IMR-90 (cell line): ENCODE results near the gene SLC22A14. TPM values are rescaled to one million over a fixed set of nuclear protein-coding genes. Genes with fewer than 3 reads are reported as not detected.
"Not testable (repeated sequence)": the region's sequence is repeated elsewhere in the genome, so short reads cannot be mapped to it uniquely, and the experiment has no call there.

Experiments used
- ATAC-seq: fragments of 200-7000 bp; cut with Tn5 transposase; 2 replicates; pipeline ENCODE4 v1.9.1; 2020; ENCODE audit warnings: low read depth, mild to moderate bottlenecking, moderate library complexity
- BruUV-seq: library from RNA; stranded (reverse); fragments of 400-500 nt; replicated peaks from 2 replicates; lab custom pipeline; 2021; lab: Mats Ljungman, UMichigan
- CTCF ChIA-PET: fragments of 300-600 bp; formaldehyde crosslinking; extraction: SDS; loops from one replicate; lab custom pipeline; 2021; ENCODE audit warnings: antibody characterized with exemption; lab: Yijun Ruan, JAX
- POLR2A ChIA-PET: fragments of 300-600 bp; sonication (Branson Sonifier 250); formaldehyde crosslinking; loops from one replicate; lab custom pipeline; 2022; ENCODE audit warnings: antibody characterized with exemption; ENCODE audit not compliant: unreplicated experiment; lab: Charles Lee
- DNase-seq: peaks from one replicate; pipeline ENCODE4 v3.0.0; 2013
- H2AFZ ChIP-seq: replicated peaks from 2 replicates; pipeline ENCODE3; 2013; ENCODE audit warnings: low read length, mild to moderate bottlenecking; ENCODE audit not compliant: poor library complexity
- H2AK5ac ChIP-seq: 2 replicates; pipeline ENCODE4 v1.6.1; 2013; ENCODE audit warnings: low read depth, low read length, inconsistent platforms
- H2AK9ac ChIP-seq: replicated peaks from 2 replicates; pipeline ENCODE3; 2013; ENCODE audit warnings: mild to moderate bottlenecking, low read depth, low read length, moderate library complexity; ENCODE audit not compliant: poor library complexity
- H2BK120ac ChIP-seq: 2 replicates; pipeline ENCODE4 v1.6.1; 2013; ENCODE audit warnings: low read depth, low read length, inconsistent platforms
- H2BK15ac ChIP-seq: 3 replicates; pipeline ENCODE4 v1.6.1; 2013; ENCODE audit warnings: low read depth, low read length, inconsistent platforms
- H2BK20ac ChIP-seq: 2 replicates; pipeline ENCODE4 v1.6.1; 2013; ENCODE audit warnings: low read depth, mild to moderate bottlenecking, inconsistent platforms, low read length, moderate library complexity
- H2BK5ac ChIP-seq: 2 replicates; pipeline ENCODE4 v1.6.1; 2013; ENCODE audit warnings: mild to moderate bottlenecking, low read depth, low read length, inconsistent platforms; ENCODE audit not compliant: poor library complexity, severe bottlenecking
- H3K14ac ChIP-seq: replicated peaks from 2 replicates; pipeline ENCODE4 v1.6.1; 2013; ENCODE audit warnings: low read depth, low read length, inconsistent platforms
- H3K18ac ChIP-seq: 2 replicates; pipeline ENCODE4 v1.6.1; 2013; ENCODE audit warnings: low read depth, low read length, control low read depth
- H3K23ac ChIP-seq: 2 replicates; pipeline ENCODE4 v1.6.1; 2013; ENCODE audit warnings: low read depth, low read length, inconsistent platforms
- H3K27ac ChIP-seq: 2 replicates; pipeline ENCODE4 v1.5.1; 2013; ENCODE audit warnings: mild to moderate bottlenecking, control low read depth, low read length; ENCODE audit not compliant: insufficient read depth
- H3K27me3 ChIP-seq: 2 replicates; pipeline ENCODE4 v1.6.1; 2013; ENCODE audit warnings: low read length; ENCODE audit not compliant: control insufficient read depth, insufficient read depth
- H3K36me3 ChIP-seq: 2 replicates; pipeline ENCODE4 v1.6.1; 2013; ENCODE audit warnings: low read length, mixed read lengths; ENCODE audit not compliant: control insufficient read depth, insufficient read depth
- H3K4ac ChIP-seq: 2 replicates; pipeline ENCODE4 v1.6.1; 2013; ENCODE audit warnings: low read depth, low read length, inconsistent platforms
- H3K4me1 ChIP-seq: 2 replicates; pipeline ENCODE4 v1.6.1; 2013; ENCODE audit warnings: low read length, mixed read lengths; ENCODE audit not compliant: control insufficient read depth, insufficient read depth
- H3K4me2 ChIP-seq: 2 replicates; pipeline ENCODE4 v1.6.1; 2013; ENCODE audit warnings: low read depth, mild to moderate bottlenecking, control low read depth, low read length, moderate library complexity
- H3K4me3 ChIP-seq: 2 replicates; pipeline ENCODE4 v1.5.1; 2013; ENCODE audit warnings: low read depth, mild to moderate bottlenecking, control low read depth, low read length, moderate library complexity; ENCODE audit not compliant: insufficient read depth
- H3K56ac ChIP-seq: 2 replicates; pipeline ENCODE4 v1.6.1; 2013; ENCODE audit warnings: low read length, inconsistent platforms; ENCODE audit not compliant: insufficient read depth; ENCODE audit errors: extremely low read depth
- H3K79me1 ChIP-seq, 2 experiments: 2 replicates each; pipeline ENCODE4 v1.6.1; 2013; ENCODE audit warnings: low read length in 2 of 2, inconsistent platforms in 1 of 2, low read depth in 1 of 2
- H3K9ac ChIP-seq: 2 replicates; pipeline ENCODE4 v1.6.1; 2013; ENCODE audit warnings: low read depth, low read length, control low read depth
- H3K9me1 ChIP-seq: 2 replicates; pipeline ENCODE4 v1.6.1; 2013; ENCODE audit warnings: low read length, inconsistent platforms; ENCODE audit not compliant: insufficient read depth
- H3K9me3 ChIP-seq: 2 replicates; pipeline ENCODE4 v1.6.1; 2013; ENCODE audit warnings: low read length; ENCODE audit not compliant: control insufficient read depth, insufficient read depth
- H4K20me1 ChIP-seq: 2 replicates; pipeline ENCODE4 v1.6.1; 2013; ENCODE audit warnings: low read length, inconsistent platforms; ENCODE audit not compliant: insufficient read depth
- H4K5ac ChIP-seq: 2 replicates; pipeline ENCODE4 v1.6.1; 2013; ENCODE audit warnings: mild to moderate bottlenecking, low read depth, low read length, control low read depth
- H4K8ac ChIP-seq, 2 experiments: 2 replicates each; pipeline ENCODE4 v1.6.1; 2013; ENCODE audit warnings: low read depth in 2 of 2, low read length in 2 of 2, control low read depth in 1 of 2, inconsistent platforms in 1 of 2
- H4K91ac ChIP-seq: 2 replicates; pipeline ENCODE4 v1.6.1; 2013; ENCODE audit warnings: low read depth, low read length, inconsistent platforms; ENCODE audit not compliant: insufficient read depth
- CEBPB ChIP-seq: IDR thresholded peaks from 2 replicates; pipeline ENCODE4 v1.6.1; 2012; ENCODE audit warnings: low read depth, low read length, improper control_type of control experiment
- NFE2L2 ChIP-seq: fragments of 150-350 bp; IDR thresholded peaks from 2 replicates; pipeline ENCODE4 v1.6.1; 2016; ENCODE audit warnings: low read depth, mild to moderate bottlenecking, low read length
- USF2 ChIP-seq: fragments of 150-350 bp; IDR thresholded peaks from 2 replicates; pipeline ENCODE4 v1.6.1; 2017; ENCODE audit warnings: mild to moderate bottlenecking, antibody characterized with exemption, low read length, low read depth
- WGBS, 2 experiments: methylation state at CpG; one replicate each; pipeline versions ENCODE4 v1.1.5 to v1.1.7; 2013; ENCODE audit warnings: missing lambda C conversion rate in 2 of 2; ENCODE audit not compliant: insufficient read length in 1 of 2; ENCODE audit errors: extremely low coverage in 2 of 2; 5-methylcytosine and 5-hydroxymethylcytosine counted together
- dilution Hi-C: fragments of 300-500 bp; cut with HindIII; formaldehyde crosslinking; loops from one replicate; pipeline ENCODE4 v1.14.3; 2018; ENCODE audit warnings: low sequenced_read_pairs; ENCODE audit not compliant: unreplicated experiment
- in situ Hi-C: fragments of 300-500 bp; cut with MboI; formaldehyde crosslinking; loops from 3 replicates; pipeline ENCODE4 v1.14.3; 2019; ENCODE audit warnings: low sequenced_read_pairs, inconsistent platforms, mixed read lengths
- intact Hi-C: fragments of 100-400 bp; cut with micrococcal nuclease; formaldehyde crosslinking; loops from 2 replicates; pipeline ENCODE4 v1.10.0; 2022
- polyA plus RNA-seq, 3 experiments: library from polyadenylated mRNA; depleted of rRNA; stranded (reverse); fragments of >200 nt; gene quantifications; 2 replicates each; pipeline ENCODE4 v1.2.3, GENCODE V29; 2012; ENCODE audit warnings: low replicate concordance in 1 of 3
- total RNA-seq: library from RNA; depleted of rRNA; stranded (reverse); fragments of >200 nt; gene quantifications from 2 replicates; pipeline ENCODE4 v1.2.3, GENCODE V29; 2012

The SLC22A14 gene
- total and polyA plus RNA-seq, 2 of the 4 experiments (the other 2 are of a cell fraction) = under 0.01 to 0.07 TPM

GRCh38 chr3:38284756-38285150 is 2.7 kb downstream of the SLC22A14 start (continued):
- TF ChIP-seq NFE2L2 (no peak), USF2 (no peak), CEBPB (no peak)

- H3K4me1 ChIP-seq, H3K36me3 ChIP-seq, H3K9ac ChIP-seq, H3K27ac ChIP-seq, intact Hi-C loops, H2AK9ac ChIP-seq, H3K79me1 ChIP-seq, H2BK120ac ChIP-seq, POLR2A ChIA-PET, H3K4me3 ChIP-seq, H2AFZ ChIP-seq, H3K27me3 ChIP-seq, H4K20me1 ChIP-seq, H3K9me3 ChIP-seq, H2BK15ac ChIP-seq, DNase-seq, H2BK5ac ChIP-seq, H3K23ac ChIP-seq, H4K8ac ChIP-seq, CTCF ChIA-PET, H4K91ac ChIP-seq, H3K9me1 ChIP-seq, H3K4ac ChIP-seq, H2AK5ac ChIP-seq, ATAC-seq, BruUV-seq, H2BK20ac ChIP-seq, H3K4me2 ChIP-seq, H4K5ac ChIP-seq, in situ Hi-C loops, H3K18ac ChIP-seq, dilution Hi-C loops, H3K56ac ChIP-seq, H3K14ac ChIP-seq: not testable (repeated sequence)
- 89% methylated on average over 9 of the region's 16 CpGs; no CpG with 5 or more reads in 1 of the 2 experiments for WGBS, 2 experiments
Measured at GRCh38 chr3:38289286-38290217, 7.5 kb downstream of the SLC22A14 start.

GRCh38 chr3:38297053-38297452 is 15.0 kb downstream of the SLC22A14 start:
- WGBS, 2 experiments = no CpG with 5 or more reads among the region's 4 CpGs
- dilution Hi-C loops = not testable (repeated sequence)
- POLR2A ChIA-PET = interaction anchor here (0.6 kb wide), 1 partner anchor 852 kb away, joined by 6 read pairs; no protein-coding TSS in a partner anchor

More at GRCh38 chr3:38297053-38297452, 15.0 kb downstream of the SLC22A14 start:
- H3K56ac ChIP-seq, H3K9ac ChIP-seq, H3K9me3 ChIP-seq, H3K14ac ChIP-seq, H2BK5ac ChIP-seq, H3K27me3 ChIP-seq, H2AK5ac ChIP-seq, H4K20me1 ChIP-seq, H3K18ac ChIP-seq, DNase-seq, H3K27ac ChIP-seq, H3K9me1 ChIP-seq, H3K4me3 ChIP-seq, in situ Hi-C loops, H2BK20ac ChIP-seq, H4K91ac ChIP-seq, H3K36me3 ChIP-seq, intact Hi-C loops, H4K8ac ChIP-seq, H3K4me1 ChIP-seq, H2BK120ac ChIP-seq, H3K79me1 ChIP-seq, H4K5ac ChIP-seq, H3K23ac ChIP-seq, H3K4me2 ChIP-seq, H3K4ac ChIP-seq, H2AK9ac ChIP-seq, H2BK15ac ChIP-seq, ATAC-seq, H2AFZ ChIP-seq, BruUV-seq: not testable (repeated sequence)
- CTCF ChIA-PET = interaction anchor here (1.6 kb wide), 1 partner anchor 166 kb away, joined by 4 read pairs; no protein-coding TSS in a partner anchor
